GM18505 (cell line): Measurements from ENCODE around the gene CD300C.

Experiments
- ATAC-seq: cut with Tn5 transposase; IDR thresholded peaks from one replicate; pipeline ENCODE4 v1.9.1; 2021; ENCODE audit not compliant: unreplicated experiment
- POLR2A ChIP-seq: IDR thresholded peaks from 4 replicates; pipeline ENCODE4 v1.6.1; 2011; ENCODE audit warnings: borderline replicate concordance; ENCODE audit not compliant: insufficient read depth, insufficient read length; ENCODE audit errors: extremely low read depth

The CD300C gene

GRCh38 chr17:74539281-74539820, 6.6 kb downstream of the CD300C start:
- no peak for ATAC-seq
- no peak for TF ChIP-seq POLR2A

GRCh38 chr17:74536890-74537289, 9.0 kb downstream of the CD300C start:
- no peak for TF ChIP-seq POLR2A
- no peak for ATAC-seq

- no peak for TF ChIP-seq POLR2A
- ATAC-seq, result no peak
Measured at GRCh38 chr17:74532115-74532514, 13.8 kb downstream of the CD300C start.

- ATAC-seq, result no peak
- TF ChIP-seq POLR2A, result no peak
Measured at GRCh38 chr17:74531231-74531761, 14.6 kb downstream of the CD300C start, which contains the start of gene CD300LB. CD300LB (minus strand) TSS chr17:74531475; CDS start chr17:74531350, 125 bp downstream.

- no peak for ATAC-seq
- TF ChIP-seq POLR2A, result no peak
Measured at GRCh38 chr17:74530831-74531150, 15.1 kb downstream of the CD300C start.

GRCh38 chr17:74529243-74529642, 16.7 kb downstream of the CD300C start:
- no peak for TF ChIP-seq POLR2A
- ATAC-seq, result no peak

GRCh38 chr17:74528491-74529199, 17.3 kb downstream of the CD300C start:
- ATAC-seq, result peak; percentile 77

GRCh38 chr17:74527756-74528155, 18.2 kb downstream of the CD300C start:
- no peak for TF ChIP-seq POLR2A

More at GRCh38 chr17:74528491-74529199, 17.3 kb downstream of the CD300C start:
- TF ChIP-seq POLR2A, result no peak

GRCh38 chr17:74527081-74527480, 18.8 kb downstream of the CD300C start:
- TF ChIP-seq POLR2A, result no peak
- ATAC-seq, result no peak

More at GRCh38 chr17:74527756-74528155, 18.2 kb downstream of the CD300C start:
- no peak for ATAC-seq

- ATAC-seq, result no peak
- no peak for TF ChIP-seq POLR2A
Measured at GRCh38 chr17:74526681-74527080, 19.2 kb downstream of the CD300C start.

- ATAC-seq, result no peak
- no peak for TF ChIP-seq POLR2A
Measured at GRCh38 chr17:74525781-74526288, 20.1 kb downstream of the CD300C start.

- TF ChIP-seq POLR2A, result no peak
- no peak for ATAC-seq
Measured at GRCh38 chr17:74525465-74525725, 20.5 kb downstream of the CD300C start.

GRCh38 chr17:74524653-74525464, 21.1 kb downstream of the CD300C start:
- no peak for TF ChIP-seq POLR2A

More at GRCh38 chr17:74524653-74525464, 21.1 kb downstream of the CD300C start:
- ATAC-seq, result no peak
